Uterus (tissue), 2 donors: ENCODE data around the gene AMN.

ENCODE experiments used
- CTCF ChIP-seq, 4 experiments: fragments of 200-600 bp in 2 of 4; fragments of 450-650 bp in 2 of 4; sonication (generic) in 2 of 4; IDR thresholded peaks; one replicate each; pipeline ENCODE4 v1.5.1; 2016 to 2019; ENCODE audit warnings: antibody characterized with exemption in 4 of 4, mild to moderate bottlenecking in 2 of 4, moderate library complexity in 1 of 4
- POLR2A ChIP-seq, 2 donors: fragments of 450-650 bp; IDR thresholded peaks; one replicate each; pipeline ENCODE4 v1.6.1; 2016; ENCODE audit warnings: antibody characterized with exemption in 2 of 2, mild to moderate bottlenecking in 1 of 2, moderate library complexity in 1 of 2

- no peak for TF ChIP-seq CTCF (IDR thresholded peaks at IDR 0.05)
- no peak for TF ChIP-seq POLR2A (IDR thresholded peaks at IDR 0.05)
Measured at GRCh38 chr14:102949062-102949800, 26.8 kb downstream of the AMN start.
